Stimulated activated CD4-positive, alpha-beta T cell treated with anti-CD3 and anti-CD28 coated beads, Interleukin-2, amount 100 ng/mL, for 48 hours (primary cell): ENCODE results near the gene TPST2.

Experiments used
- DNase-seq, 2 donors: peaks; one replicate each; pipeline ENCODE4 v3.0.0-alpha.2; 2020

Gene TPST2

DNA sequence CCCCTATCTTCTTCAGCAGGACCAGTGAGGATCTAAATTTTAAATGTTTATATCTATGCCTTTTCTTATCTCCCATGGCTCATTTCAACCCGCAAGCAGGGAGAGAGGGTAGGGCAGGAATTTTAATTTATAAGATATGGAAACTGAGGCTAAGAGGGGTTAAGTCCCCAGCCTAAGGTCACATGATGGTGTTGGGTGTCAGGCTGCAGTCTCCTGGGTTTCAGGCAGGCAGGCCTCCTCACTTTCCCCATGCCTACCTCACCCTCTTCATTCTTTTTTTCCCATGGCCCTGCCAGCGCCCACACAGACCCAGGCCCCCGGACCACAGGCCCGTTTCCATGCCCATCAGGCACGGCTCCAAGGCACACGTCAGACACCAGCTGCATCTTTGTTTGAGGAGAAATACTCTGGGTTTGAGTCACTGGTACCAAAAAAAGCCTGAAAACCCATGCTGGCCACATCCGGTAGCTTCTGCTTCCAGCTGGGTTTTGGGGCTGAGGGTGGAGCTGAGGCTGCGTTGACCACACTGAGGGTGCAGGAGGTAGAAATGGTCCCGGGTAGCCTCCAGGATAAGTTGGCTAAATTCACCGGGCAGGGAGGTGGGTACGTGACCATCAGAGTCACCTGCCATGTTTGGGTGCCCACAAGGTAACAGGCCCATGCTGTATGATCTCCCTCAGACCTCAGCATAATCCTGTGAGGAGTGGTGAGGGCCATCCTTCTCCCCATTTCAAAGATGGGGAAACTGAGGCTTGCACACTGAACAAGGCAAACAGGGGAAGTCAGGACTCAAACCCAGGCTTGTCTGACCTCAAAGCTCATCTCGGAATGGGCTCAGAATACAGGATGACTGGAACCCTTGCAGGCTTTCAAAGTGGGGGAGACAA lies 20.4 kb upstream of the TPST2 start:
- peak; percentile 33 for DNase-seq

GRCh38 chr22:26609287-26609686 lies 19.4 kb upstream of the TPST2 start:
- no peak for DNase-seq

GRCh38 chr22:26608129-26608528 lies 18.2 kb upstream of the TPST2 start:
- DNase-seq, result no peak

- no peak for DNase-seq
Measured at GRCh38 chr22:26606611-26607010, 16.7 kb upstream of the TPST2 start.

- no peak for DNase-seq
Measured at GRCh38 chr22:26604368-26604767, 14.4 kb upstream of the TPST2 start.

DNA sequence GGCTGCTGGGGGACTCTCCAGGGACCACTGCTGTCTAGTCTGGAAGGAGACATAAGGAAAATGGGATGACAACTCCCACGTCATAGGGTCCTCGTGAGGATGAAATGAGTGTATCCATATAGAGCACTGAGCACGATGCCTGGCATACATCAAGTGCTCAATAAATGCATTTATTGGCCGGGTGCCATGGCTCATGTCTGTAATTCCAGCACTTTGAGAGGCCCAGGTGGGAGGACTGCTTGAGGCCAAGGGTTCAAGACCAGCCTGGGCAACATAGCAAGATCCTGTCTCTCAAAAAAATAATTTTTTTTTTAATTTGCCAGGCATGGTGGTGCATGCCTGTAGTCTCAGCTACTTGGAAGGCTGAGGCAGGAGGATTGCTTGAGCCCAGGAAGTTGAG lies 12.2 kb upstream of the TPST2 start:
- no peak for DNase-seq

DNA sequence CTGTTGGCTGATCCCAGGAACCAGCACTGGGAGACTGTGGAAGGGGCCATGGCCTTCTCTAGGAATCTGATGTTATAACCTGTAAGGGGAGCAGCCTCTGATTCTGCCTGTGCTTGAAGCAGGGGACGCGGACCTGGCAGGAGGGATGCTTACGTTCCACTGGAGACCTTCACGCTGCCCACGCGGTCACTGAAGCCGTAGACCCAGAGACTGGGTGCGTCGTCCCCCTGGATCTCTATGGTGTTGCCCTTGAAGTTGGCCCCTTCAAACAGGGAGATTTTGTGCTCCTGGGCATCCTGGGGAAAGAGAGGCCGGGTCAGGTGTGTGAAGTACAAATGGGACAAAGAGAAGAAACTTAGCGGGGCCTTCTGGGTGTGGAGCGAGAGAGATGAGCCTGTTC lies 11.8 kb upstream of the TPST2 start:
- DNase-seq, result no peak

GRCh38 chr22:26599505-26599904 lies 9.6 kb upstream of the TPST2 start:
- DNase-seq, result no peak

DNA sequence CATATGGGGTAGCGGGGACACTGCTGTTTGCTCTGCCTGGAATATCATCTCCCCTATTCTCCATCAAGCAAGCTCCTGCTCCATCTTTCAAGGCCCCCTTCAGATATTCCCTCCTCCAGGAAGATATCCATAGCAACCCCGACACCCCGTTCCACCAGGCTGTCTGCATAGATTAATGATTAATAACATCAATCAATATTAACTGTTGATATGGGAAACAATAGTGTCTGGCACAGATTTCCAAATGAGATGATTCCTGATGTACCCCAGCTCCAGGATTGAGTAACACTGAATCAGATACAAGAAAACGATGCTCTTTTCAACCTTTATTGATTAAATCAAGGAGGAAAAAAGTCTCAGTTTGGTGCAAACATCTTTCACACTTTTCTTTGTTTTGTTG lies 7.5 kb upstream of the TPST2 start:
- DNase-seq, result no peak

GRCh38 chr22:26597026-26597425 lies 7.1 kb upstream of the TPST2 start:
- no peak for DNase-seq

DNA sequence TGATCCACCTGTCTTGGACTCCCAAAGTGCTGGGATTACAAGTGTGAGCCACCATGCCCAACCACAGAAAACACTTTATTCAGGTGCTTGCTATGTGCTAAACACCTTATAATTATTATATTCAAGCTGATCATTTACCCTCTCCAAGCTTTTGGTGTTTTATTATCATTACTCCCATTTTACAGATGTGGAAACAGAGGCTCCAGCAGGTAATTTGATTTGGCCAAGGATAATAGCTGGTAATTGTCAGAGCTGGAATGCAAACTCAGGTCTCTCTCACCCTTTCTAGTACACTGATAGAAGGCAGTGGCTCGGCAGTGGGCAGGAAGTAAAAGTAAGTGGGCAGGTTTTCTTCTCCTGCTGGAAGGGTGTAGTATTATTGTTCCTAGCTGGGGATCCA lies 3.8 kb upstream of the TPST2 start:
- no peak for DNase-seq

DNA sequence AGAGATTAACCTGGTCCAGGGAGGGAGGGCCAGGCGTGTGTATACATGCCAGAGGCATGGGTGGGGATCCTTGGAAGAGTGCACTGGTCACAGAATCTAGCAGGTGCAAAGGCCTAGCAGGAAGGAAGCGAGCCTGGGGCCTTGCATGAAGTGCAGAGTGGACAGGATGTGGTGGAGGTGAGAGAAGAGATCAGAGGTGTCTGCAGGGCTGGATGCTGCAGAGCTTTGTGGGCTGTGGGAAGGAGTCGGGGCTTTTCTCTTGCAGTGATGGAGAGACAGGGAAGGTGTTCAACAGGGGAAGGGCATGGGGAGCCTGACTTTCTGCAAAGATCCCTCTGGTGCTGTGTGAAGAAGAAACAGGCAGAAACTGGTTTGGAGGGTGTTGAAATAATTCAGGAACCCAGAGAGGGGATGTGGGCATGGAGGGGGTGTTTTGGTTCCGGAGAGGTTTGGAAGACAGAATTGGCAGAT lies 2.5 kb upstream of the TPST2 start:
- no peak for DNase-seq

GRCh38 chr22:26589367-26589844 lies 526 bp downstream of the TPST2 start:
- DNase-seq, result peak in 1 of 2 donors; percentile 30

GRCh38 chr22:26588729-26589366 lies 1.1 kb downstream of the TPST2 start:
- DNase-seq, result no peak

GRCh38 chr22:26587991-26588613 lies 1.8 kb downstream of the TPST2 start:
- DNase-seq, result no peak

DNA sequence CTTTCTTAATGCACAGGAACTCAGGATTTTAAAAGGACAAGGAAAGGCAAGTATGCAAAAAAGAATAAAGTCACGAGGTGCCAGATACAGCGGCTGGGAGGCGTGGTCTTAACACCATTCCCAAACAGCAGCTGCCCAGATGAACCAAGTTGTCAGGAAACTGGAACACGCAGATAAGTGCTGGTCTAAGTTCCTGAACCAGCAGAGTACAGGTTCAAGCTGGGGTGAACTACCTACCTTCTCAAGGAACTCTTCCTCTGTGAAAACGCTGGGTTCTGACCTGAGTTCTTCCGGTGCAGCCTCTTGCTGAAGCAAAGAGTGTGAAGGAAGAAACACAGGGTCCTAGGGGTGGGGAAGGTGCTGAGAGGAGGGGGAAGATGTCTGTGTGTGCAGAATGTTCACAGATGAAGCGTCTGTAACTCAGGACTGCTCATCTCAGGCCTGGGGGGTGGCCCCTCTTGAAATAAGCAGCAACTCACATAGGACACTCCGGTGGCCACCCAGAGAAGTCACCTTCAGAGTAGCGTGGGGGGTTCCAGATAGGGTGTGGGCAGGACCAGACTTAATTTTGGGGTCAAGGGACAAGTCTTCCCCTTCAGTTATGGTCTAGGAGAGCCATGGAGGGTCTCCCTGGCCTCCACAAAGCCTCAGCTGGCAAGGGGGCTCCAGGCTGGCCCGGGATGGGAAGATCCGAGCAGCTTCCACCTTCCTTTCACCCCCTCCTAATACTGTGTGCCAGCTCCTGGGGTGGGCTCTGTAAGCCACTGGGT lies 3.2 kb downstream of the TPST2 start:
- DNase-seq, result no peak

- no peak for DNase-seq
Measured at GRCh38 chr22:26585104-26585790, 4.7 kb downstream of the TPST2 start.

DNA sequence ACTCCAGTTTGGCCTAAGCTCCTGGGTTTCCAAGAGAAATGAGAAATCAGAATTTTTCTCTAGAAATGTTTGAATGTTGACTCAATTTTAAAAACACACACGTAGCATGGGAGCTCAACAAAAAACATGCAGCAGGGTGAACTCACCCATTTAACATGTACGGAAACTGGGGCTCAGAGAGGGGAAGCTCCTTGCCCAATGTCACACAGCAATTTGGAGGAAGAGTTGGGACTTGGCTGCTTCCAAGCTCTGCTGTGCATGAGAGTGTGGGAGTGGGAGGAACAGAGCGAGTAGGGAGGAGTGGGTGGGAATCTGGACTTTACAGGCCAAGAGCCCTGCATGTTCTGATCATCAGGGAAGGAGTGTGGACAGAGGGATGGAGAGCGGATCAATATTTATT lies 5.9 kb downstream of the TPST2 start:
- DNase-seq, result no peak

DNA sequence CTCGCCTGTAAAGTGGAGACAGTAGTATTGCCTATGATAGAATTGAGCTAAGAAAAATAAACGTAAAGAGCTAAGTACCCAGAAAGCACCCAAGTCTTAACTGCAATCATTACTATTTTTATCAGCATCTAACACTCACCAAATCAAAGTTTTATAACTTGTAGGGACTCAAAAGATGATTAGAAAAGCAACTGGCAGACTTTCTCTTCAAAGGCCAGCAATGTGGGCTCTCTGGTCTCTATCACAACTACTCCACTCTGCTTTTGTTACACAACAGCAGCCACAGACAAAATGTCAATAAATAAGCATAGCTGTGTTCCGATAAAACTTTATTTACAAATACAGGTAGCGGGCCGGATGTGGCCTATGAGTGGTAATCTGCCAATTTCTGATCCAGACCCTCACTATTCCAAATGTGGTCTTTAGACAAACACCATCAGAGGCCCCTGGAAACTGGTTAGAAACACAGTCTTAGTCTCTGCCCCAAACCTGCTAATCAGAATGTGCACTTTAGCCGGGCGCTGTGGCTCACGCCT lies 8.2 kb downstream of the TPST2 start:
- no peak for DNase-seq

DNA sequence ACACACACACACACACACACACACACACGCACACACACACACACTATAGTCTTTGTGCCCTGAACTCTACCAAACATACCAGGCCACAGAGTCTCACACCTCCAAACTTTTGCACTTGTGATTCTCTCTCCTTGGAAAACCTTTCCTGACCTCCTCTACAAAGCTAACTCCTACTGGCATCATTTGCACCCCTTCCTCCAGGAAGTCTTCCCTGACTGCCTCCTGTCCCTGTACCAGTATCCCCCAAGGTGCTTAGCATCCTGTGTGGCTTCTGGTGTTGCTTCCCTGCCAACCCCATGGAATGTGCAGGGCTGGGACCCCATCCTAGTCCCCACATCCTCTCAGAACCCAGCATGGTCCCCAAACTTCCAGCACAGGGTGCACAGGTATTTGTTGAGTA lies 8.9 kb downstream of the TPST2 start:
- no peak for DNase-seq

DNA sequence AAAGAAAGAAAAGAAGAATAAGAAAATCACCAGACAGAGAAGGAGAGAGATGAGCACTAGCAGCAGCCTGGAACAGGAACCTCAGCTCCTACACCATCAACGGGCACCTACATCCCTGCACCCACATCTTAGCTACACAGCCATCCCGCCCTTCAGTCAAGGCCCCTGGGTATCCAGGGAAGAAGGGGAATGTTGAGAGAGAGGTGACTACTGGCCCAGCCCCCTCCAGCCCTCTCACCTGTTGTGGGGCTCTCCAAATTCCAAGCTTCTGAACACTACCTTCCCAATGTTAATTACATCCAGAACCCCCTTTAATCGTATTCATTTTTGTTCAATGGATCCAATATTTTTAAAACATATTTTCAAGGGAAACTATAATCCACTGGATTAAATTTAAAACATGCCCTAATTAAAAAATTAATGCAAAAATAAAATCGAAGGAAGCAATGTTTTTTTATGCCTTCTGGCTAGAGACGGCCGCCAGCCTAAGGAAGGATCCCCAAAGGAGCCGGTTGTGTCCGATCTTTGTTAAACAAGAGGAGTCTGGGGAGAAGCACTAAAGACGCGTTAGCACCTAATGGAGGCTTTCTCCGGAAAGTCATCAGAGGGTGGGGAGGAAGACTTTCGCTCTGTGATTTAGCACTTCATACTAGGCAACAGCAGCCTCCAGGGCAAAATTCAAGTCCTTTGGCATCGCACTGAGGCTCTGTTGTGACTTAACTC lies 9.5 kb downstream of the TPST2 start:
- no peak for DNase-seq
